ENCODE results near the gene KDM4F.
A peak's percentile ranks its signal among the peaks of the same experiment; 100 is the strongest.

DNA sequence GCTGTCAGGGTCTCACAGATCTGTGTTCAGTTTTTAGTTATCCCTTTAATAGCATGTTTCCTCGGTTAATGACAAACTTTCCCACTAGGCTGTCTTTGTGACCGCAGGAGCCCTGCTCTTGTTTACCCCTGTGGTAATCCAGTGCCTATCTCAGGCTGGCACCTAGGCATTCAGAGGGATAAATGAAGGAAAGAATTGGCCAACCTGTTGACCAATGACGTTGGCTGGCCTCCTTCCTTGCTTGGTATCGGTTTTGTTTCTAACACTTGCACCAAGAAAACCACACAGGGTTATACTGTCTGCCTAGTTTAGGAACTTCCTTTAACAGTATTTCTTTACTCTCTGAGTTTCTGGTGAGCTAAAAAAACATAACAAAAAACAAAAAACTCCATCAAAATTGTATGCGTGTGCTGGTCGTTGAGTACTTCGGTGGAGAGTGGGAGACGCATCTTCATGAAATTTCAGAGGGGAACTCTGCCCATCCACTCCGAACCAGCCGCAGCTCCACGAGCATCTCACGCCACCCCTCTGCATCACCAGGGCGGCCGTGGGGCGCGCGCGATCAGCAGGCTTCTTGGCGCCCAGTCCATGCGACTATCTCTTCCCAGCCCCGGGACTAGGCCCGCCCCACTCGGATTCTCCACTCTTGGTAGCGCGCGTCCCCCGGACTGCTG lies 39.9 kb downstream of the KDM4F start:
- TF ChIP-seq, protein P1, sequence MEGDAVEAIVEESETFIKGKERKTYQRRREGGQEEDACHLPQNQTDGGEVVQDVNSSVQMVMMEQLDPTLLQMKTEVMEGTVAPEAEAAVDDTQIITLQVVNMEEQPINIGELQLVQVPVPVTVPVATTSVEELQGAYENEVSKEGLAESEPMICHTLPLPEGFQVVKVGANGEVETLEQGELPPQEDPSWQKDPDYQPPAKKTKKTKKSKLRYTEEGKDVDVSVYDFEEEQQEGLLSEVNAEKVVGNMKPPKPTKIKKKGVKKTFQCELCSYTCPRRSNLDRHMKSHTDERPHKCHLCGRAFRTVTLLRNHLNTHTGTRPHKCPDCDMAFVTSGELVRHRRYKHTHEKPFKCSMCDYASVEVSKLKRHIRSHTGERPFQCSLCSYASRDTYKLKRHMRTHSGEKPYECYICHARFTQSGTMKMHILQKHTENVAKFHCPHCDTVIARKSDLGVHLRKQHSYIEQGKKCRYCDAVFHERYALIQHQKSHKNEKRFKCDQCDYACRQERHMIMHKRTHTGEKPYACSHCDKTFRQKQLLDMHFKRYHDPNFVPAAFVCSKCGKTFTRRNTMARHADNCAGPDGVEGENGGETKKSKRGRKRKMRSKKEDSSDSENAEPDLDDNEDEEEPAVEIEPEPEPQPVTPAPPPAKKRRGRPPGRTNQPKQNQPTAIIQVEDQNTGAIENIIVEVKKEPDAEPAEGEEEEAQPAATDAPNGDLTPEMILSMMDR (IDR thresholded peaks at IDR 0.05; ENCODE audit: control extremely low read depth in 1 of 3, insufficient read depth in 1 of 3, low read depth in 1 of 3, low read length in 3 of 3) = no peak
- TF ChIP-seq POLR2AphosphoS5 (IDR thresholded peaks at IDR 0.05; ENCODE audit: low read depth, low read length) (no peak), BACH1 (IDR thresholded peaks at IDR 0.05; ENCODE audit: low read length) (0 out of 2 replicates have a peak, but pooled peaks have one; percentile 25), HDAC6 (IDR thresholded peaks at IDR 0.05; ENCODE audit: low read depth, low read length) (no peak)
- TF ChIP-seq, protein P2, sequence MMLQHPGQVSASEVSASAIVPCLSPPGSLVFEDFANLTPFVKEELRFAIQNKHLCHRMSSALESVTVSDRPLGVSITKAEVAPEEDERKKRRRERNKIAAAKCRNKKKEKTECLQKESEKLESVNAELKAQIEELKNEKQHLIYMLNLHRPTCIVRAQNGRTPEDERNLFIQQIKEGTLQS (IDR thresholded peaks at IDR 0.05; ENCODE audit: insufficient read depth, low read depth, low read length) = no peak
